Neuron (in vitro differentiated cells): Measurements from ENCODE around the gene RANBP17.

Experiments used
- H2AFZ ChIP-seq: one replicate; pipeline ENCODE4 v1.6.1; 2013; ENCODE audit warnings: low read depth, mild to moderate bottlenecking, inconsistent platforms, low read length, moderate library complexity
- H3K27me3 ChIP-seq: one replicate; pipeline ENCODE4 v1.6.1; 2013; ENCODE audit warnings: low read length; ENCODE audit not compliant: insufficient read depth
- H3K36me3 ChIP-seq: one replicate; pipeline ENCODE4 v1.6.1; 2013; ENCODE audit warnings: low read length; ENCODE audit not compliant: insufficient read depth
- H3K4me1 ChIP-seq: one replicate; pipeline ENCODE4 v1.6.1; 2013; ENCODE audit warnings: low read length; ENCODE audit not compliant: insufficient read depth
- H3K4me3 ChIP-seq: 2 replicates; pipeline ENCODE4 v1.5.1; 2013; ENCODE audit warnings: mild to moderate bottlenecking, low read length, moderate library complexity
- H3K9me3 ChIP-seq: one replicate; pipeline ENCODE4 v1.6.1; 2013; ENCODE audit warnings: low read length

The RANBP17 gene

DNA sequence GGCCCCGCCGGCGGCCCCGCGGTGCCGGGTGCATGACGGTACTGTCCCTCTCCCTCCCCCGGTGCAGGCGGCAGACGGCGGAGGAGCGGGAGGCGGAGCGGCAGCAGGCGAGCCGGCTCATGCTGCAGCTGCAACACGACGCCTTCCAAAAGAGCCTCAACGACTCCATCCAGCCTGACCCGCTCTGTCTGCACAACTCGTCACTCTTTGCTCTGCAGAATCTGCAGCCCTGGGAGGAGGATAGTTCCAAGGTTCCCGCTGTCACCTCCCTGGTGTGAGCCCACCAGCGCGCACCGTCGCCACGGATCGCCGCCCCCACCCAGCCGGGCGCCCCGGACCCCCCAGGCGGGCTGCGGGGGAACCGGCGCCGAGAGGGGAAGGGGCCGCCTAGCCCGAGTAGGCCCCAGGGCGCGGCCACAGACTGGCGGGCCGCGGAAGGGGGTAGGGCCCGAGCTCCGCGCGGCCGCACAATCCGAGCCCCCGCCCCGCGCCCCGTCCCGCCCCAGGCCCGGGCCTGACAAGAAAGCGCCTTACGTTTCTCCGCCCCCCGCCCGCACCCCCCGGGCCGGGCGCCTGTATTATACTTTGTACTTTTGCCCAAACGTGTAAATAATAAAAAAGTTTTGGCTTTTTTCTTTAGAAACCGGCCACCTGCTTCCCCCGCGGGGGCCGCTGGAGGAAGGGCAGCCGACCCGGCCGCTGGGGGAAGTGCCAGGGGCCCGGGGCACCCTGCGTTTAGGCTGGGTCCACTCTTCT is 449.7 kb downstream of the RANBP17 start:
- no peaks in the 10 kb centered on the region for H3K9me3 ChIP-seq
- H3K4me3 ChIP-seq: peak overlapping the region; percentile 3
- H2AFZ ChIP-seq: peak overlapping the region; percentile 13
- no peaks in the 10 kb centered on the region for H3K36me3 ChIP-seq
- peaks cover 94% of the 10 kb centered on the region for H3K27me3 ChIP-seq
- peaks cover 23% of the 10 kb centered on the region for H3K4me1 ChIP-seq

DNA sequence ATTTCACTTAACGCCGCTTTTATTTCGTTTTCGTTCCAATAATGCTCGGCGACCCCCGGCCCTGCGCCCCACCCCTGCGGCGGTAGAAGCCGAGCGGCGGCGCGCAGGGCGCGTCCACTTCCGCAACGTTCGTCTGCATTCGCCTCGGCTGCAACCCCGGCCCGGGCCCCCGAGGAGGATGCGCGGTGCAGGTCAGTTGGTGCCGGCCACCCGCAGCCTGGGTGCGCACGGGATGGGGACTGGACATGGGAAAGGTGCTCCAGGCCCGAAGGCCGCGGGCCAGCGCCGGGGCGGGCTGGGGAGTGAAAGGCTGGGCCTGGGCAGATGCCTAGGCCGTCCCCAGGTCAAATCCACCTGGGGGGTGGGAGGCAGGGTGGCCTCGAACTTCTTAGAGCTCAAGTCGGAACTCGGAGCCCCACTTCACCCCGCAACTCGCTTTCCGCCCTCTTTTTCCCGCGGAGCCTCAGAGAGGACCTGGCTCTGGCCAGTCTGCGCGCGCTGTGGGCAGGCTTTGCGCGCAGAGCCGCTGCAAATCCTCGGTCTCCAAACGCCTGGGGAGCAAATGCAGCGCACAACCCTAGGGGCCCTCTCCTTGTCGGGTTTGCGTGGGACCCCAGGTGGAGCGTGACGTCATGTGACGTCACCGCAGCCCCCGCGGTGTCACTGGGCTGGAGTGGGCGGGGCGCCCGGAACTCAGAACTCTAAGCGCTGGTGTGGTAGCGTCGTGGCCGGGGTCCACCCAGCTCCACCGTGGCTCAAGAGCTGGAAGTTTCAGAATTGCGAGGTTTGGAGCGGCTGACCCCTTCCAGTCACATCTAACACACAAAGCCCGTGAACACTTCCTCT is 450.5 kb downstream of the RANBP17 start:
- H3K4me3 ChIP-seq: peak overlapping the region; percentile 3
- no peak overlapping the region for H2AFZ ChIP-seq
- H3K36me3 ChIP-seq: no peaks in the 10 kb centered on the region
- no peaks in the 10 kb centered on the region for H3K9me3 ChIP-seq
- H3K27me3 ChIP-seq: peaks cover 94% of the 10 kb centered on the region
- peaks cover 23% of the 10 kb centered on the region for H3K4me1 ChIP-seq

DNA sequence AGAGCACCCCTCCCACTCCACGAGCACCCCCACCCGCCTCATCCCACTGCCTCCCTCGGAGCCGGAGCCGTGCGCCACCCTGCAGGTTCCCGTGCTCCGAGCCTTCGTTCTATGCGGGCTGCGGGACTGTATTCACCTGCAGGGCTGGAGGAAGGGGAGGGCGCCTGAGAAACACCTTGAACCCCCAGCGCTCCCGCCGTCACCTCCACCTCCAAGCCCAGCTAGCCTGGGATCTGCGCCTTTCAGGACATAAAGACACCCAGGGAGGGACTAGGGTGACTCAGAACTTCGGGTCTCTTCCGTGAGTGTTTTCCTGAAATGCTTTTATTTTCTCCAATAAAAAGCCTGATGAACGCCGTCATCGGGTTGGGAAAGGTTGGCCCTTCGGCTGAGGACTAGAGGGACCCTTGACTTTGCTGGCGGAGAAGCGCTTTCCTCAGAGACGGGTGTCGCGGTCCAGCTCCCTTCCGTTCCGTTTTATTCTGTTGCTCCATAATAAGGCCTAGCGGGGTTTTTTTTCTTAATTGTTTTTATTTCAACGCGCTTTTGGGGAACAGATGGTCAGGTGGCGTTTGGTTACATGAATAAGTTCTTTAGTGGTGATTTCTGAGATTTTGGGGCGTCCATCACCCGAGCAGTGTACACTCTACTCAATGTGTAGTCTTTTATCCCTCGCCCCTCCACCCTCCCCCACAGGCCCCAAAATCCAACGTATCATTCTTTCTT is 451.8 kb downstream of the RANBP17 start:
- Histone ChIP-seq H3K4me1 (peaks cover 18% of the 10 kb centered on the region), H3K4me3 (no peak overlapping the region), H3K36me3 (no peaks in the 10 kb centered on the region), H3K27me3 (peaks cover 94% of the 10 kb centered on the region), H2AFZ (no peak overlapping the region), H3K9me3 (no peaks in the 10 kb centered on the region)

DNA sequence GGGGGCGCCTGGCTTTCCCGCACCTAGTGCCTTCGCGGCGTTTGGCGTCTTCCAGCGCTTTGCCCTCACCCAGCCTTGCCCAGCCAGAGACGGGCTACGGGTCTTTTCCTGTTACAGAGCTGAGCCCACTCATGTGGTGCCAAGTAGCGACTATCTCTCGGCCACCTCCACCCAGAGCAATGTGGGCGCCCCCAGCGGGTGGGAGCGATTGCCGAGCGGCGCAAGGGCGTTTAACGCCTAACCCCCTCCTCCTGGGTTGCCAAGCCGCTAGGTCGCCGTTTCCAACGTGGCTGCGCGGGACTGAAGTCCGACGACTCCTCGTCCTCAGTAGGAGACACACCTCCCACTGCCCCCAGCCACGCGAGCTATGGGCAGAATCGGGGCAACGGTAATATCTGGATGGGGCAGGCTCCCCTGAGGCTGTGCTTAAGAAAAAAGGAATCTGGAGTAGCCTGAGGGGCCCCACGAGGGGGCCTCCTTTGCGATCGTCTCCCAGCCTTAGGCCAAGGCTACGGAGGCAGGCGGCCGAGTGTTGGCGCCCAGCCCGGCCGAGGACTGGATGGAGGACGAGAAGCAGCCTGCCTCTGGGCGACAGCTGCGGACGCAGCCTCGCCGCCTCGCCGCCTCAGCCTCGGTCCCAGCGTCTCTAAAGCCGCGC is 453.0 kb downstream of the RANBP17 start:
- Histone ChIP-seq H3K9me3 (no peaks in the 10 kb centered on the region), H3K4me3 (no peak overlapping the region)

DNA sequence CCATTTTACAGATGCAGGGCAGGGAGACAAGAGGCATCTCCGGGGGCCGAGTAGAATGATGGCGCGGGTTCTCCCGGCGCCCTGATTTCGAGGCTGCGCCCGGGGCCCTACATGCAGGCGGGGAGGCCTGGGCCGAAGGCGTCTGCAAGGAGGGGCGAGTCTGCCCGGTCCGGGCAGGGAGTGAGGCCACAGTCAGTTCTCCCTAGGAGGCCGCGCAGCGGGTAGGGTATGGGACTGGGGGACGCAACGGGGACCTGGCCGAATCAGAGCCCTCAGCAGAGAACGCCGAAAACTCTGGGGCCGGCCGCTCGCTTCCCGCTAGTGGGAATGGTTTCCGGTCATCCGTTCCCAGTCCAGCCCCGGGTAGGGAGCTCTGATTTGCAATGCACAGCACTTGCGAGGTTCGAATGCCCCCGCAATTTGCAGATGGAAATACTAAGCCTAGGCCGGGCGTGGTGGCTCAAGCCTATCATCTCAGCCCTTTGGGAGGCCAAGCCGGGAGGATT is 453.6 kb downstream of the RANBP17 start:
- Histone ChIP-seq H3K4me1 (peaks cover 17% of the 10 kb centered on the region), H3K27me3 (peaks cover 96% of the 10 kb centered on the region), H3K36me3 (no peaks in the 10 kb centered on the region), H3K4me3 (no peak overlapping the region), H2AFZ (no peak overlapping the region), H3K9me3 (no peaks in the 10 kb centered on the region)

More for the DNA sequence above, 453.0 kb downstream of the RANBP17 start:
- Histone ChIP-seq H2AFZ (no peak overlapping the region), H3K36me3 (no peaks in the 10 kb centered on the region), H3K4me1 (peaks cover 17% of the 10 kb centered on the region), H3K27me3 (peaks cover 97% of the 10 kb centered on the region)

DNA sequence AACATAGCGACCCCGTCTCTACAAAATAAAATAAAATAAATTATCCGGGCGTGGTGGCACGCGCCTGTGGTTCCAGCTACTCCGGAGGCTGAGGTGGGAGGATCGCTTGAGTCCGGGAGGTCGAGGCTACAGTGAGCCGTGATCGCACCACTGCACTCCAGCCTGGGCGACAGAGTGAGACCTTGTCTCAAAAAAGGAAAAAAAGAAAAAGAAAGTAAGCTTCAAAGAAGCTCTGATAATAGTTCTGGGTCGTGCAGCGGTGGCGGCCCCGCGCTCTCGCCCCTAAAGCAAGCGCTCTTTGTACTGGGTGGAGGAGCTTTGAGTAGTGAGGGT is 454.1 kb downstream of the RANBP17 start:
- Histone ChIP-seq H3K9me3 (no peaks in the 10 kb centered on the region), H3K27me3 (peaks cover 94% of the 10 kb centered on the region), H2AFZ (no peak overlapping the region), H3K4me1 (peaks cover 14% of the 10 kb centered on the region), H3K4me3 (no peak overlapping the region), H3K36me3 (no peaks in the 10 kb centered on the region)

DNA sequence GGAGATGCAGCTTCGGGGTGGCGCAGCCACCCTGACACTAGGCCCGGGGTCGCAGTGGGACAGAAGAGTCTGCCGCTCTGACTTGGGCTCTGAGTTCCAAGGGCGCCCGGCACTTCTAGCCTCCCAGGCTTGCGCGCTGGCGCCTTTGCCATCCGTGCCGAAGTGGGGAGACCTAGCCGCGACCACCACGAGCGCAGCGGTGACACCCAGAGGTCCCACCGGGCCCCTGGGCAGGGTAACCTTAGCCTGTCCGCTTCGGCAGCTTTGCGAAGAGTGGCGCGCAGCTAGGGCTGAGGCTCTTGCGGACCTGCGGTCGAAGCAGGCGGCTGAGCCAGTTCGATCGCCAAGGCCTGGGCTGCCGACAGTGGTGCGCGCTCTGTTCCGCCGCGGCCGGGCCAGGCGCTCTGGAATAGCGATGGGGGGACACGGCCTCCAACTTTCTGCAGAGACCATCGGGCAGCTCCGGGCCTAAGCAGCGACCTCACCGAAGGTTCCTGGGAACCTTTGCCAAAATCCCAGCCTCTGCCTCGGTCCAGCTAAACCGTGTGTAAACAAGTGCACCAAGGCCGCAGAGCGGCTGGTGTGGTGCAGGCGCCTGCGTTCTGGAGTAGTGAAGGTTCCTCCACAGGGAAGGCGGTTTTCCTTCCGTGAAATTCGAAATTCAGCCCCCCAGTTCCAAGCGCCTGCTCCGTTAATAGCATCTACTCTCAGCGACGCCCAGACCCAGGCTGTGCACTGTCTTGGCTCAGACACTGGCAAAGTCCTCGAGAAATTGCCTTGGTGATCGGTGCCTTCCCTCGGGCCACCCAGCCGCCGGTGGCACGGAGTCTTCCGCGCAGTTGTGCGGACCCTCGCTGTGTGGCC is 454.7 kb downstream of the RANBP17 start:
- Histone ChIP-seq H3K4me1 (peaks cover 12% of the 10 kb centered on the region), H3K27me3 (peaks cover 94% of the 10 kb centered on the region), H2AFZ (peak overlapping the region; percentile 13), H3K36me3 (no peaks in the 10 kb centered on the region), H3K9me3 (no peaks in the 10 kb centered on the region), H3K4me3 (no peak overlapping the region)

DNA sequence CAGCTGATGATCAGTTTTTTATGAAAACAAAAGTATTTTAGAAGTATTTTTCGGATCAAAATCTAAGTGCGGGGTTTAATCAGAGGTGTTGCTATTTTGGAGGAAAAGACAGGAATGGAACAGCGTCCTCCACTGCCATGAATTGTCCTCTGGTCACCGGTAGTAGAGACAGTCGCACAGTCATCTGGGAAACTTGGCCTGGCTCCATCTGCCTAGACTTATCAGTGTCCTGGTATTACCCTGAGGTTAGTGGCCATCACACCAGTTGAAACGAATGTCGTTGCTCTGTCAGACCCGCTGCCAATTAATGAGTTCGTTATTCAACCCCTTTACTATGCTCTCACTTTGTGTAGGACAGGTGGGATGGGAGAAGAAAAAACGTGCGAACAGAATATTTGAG is 455.4 kb downstream of the RANBP17 start:
- Histone ChIP-seq H3K36me3 (no peaks in the 10 kb centered on the region), H3K4me1 (peaks cover 7% of the 10 kb centered on the region), H3K4me3 (no peak overlapping the region), H2AFZ (no peak overlapping the region), H3K9me3 (no peaks in the 10 kb centered on the region), H3K27me3 (peaks cover 95% of the 10 kb centered on the region)

DNA sequence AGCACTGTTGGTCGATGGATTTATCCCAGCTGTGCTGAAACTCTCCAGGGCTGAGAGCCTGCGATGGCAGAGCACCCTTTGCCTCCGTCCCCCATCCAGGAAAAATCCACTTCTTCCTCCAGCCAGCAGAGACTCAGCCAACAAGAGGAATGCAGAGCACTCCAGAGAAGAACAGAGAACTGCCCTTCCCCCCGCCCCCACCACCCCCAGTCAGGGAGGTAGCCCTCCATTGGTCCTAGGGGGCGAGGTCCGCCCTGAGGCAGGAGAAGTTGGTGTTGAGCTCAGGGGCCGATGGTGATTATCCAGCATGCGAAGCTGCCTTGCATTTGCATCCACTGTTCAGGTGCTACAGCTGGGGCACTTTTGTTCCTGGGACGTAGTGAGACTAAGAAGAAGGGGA is 456.2 kb downstream of the RANBP17 start:
- Histone ChIP-seq H3K4me1 (peaks cover 4% of the 10 kb centered on the region), H3K27me3 (peaks cover 95% of the 10 kb centered on the region), H3K36me3 (no peaks in the 10 kb centered on the region), H3K9me3 (no peaks in the 10 kb centered on the region), H3K4me3 (no peak overlapping the region), H2AFZ (no peak overlapping the region)

DNA sequence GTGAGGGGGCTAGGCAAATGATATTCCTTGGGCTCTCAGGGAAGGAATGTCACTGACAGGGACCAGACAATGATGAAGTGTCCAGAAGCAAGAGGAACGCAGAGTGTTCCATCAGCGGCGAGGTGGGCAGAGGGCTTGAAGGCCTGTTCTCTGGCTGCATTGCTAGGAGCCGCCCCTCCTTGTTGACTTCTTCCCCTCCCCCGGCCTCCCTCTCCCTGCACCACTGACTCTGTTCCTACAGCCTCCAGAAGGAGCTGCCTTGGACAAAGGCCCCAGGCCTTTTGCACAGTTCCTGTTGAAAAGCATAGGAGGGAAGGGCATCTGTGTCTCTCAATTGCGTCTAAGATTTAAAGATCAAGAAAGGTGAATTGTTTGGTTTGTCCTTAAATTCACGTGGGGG is 459.6 kb downstream of the RANBP17 start:
- peaks cover 78% of the 10 kb centered on the region for H3K27me3 ChIP-seq

DNA sequence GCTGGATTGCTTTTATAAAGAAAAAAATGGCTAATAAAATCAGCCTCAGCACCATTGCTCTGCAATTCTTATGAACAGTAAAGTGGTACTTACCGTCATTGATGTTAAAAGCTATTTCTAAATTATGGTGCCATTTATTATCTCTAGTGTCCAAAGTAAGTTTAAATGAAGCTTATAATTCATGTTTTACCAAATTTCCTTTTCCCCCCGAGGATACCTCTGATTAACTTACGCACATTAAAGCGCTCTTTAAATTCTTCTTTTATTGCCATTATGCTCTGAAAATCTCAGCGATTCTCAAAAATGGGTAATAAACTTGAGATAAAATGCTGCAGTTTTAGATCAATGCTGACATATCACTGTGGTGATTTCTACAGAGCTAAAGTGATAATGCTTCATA is 460.7 kb downstream of the RANBP17 start:
- Histone ChIP-seq H3K36me3 (no peaks in the 10 kb centered on the region), H3K4me1 (no peaks in the 10 kb centered on the region), H3K4me3 (no peak overlapping the region), H3K27me3 (peaks cover 69% of the 10 kb centered on the region), H2AFZ (no peak overlapping the region), H3K9me3 (no peaks in the 10 kb centered on the region)

More for the DNA sequence above, 459.6 kb downstream of the RANBP17 start:
- Histone ChIP-seq H3K4me3 (no peak overlapping the region), H3K9me3 (no peaks in the 10 kb centered on the region), H2AFZ (no peak overlapping the region), H3K36me3 (no peaks in the 10 kb centered on the region), H3K4me1 (no peaks in the 10 kb centered on the region)

DNA sequence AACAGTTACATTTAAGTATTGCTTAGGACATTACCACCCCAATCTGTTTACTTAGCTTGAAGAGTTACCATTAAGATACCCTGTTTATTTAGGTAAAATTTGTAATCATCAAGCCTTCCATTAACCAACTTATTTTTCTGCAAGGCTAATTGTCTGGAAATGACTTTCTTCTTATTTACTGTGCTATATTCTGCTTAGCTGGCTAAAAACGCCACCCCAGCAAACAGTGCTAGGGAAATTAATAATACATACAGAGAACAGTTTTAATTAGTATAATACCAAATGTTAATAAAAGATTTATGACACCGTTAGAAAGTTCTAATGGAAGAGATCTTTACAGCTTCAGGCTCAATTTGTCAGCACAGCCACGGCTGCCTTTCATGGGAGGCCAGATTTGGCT is 461.2 kb downstream of the RANBP17 start:
- Histone ChIP-seq H3K4me1 (no peaks in the 10 kb centered on the region), H3K4me3 (no peak overlapping the region), H3K27me3 (peaks cover 69% of the 10 kb centered on the region), H2AFZ (no peak overlapping the region), H3K9me3 (no peaks in the 10 kb centered on the region), H3K36me3 (no peaks in the 10 kb centered on the region)
